Measurements from ENCODE around the gene CHIA.
A peak's percentile ranks its signal among the peaks of the same experiment; 100 is the strongest.
"Not testable (repeated sequence)": the region's sequence is repeated elsewhere in the genome, so short reads cannot be mapped to it uniquely, and the experiment has no call there.

CHIA gene

GRCh38 chr1:111346089-111346885 is 55.6 kb downstream of the CHIA start:
- DNase-seq (ENCODE audit: low read depth): peak; percentile 34
- TF ChIP-seq, protein P1, sequence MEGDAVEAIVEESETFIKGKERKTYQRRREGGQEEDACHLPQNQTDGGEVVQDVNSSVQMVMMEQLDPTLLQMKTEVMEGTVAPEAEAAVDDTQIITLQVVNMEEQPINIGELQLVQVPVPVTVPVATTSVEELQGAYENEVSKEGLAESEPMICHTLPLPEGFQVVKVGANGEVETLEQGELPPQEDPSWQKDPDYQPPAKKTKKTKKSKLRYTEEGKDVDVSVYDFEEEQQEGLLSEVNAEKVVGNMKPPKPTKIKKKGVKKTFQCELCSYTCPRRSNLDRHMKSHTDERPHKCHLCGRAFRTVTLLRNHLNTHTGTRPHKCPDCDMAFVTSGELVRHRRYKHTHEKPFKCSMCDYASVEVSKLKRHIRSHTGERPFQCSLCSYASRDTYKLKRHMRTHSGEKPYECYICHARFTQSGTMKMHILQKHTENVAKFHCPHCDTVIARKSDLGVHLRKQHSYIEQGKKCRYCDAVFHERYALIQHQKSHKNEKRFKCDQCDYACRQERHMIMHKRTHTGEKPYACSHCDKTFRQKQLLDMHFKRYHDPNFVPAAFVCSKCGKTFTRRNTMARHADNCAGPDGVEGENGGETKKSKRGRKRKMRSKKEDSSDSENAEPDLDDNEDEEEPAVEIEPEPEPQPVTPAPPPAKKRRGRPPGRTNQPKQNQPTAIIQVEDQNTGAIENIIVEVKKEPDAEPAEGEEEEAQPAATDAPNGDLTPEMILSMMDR (IDR thresholded peaks at IDR 0.05; ENCODE audit: control insufficient read depth, extremely low read depth, insufficient read depth): peak; percentile 16; the same call in 1 of the 2 replicates
- peak overlapping the region; percentile 52 for H3K4me3 ChIP-seq (ENCODE audit: low read depth, low read length)

GRCh38 chr1:111347026-111347425 is 56.4 kb downstream of the CHIA start:
- TF ChIP-seq, protein P1 (IDR thresholded peaks at IDR 0.05; ENCODE audit: control insufficient read depth, extremely low read depth, insufficient read depth): no peak
- DNase-seq (ENCODE audit: low read depth): no peak
- no peak overlapping the region for H3K4me3 ChIP-seq (ENCODE audit: low read depth, low read length)

DNA sequence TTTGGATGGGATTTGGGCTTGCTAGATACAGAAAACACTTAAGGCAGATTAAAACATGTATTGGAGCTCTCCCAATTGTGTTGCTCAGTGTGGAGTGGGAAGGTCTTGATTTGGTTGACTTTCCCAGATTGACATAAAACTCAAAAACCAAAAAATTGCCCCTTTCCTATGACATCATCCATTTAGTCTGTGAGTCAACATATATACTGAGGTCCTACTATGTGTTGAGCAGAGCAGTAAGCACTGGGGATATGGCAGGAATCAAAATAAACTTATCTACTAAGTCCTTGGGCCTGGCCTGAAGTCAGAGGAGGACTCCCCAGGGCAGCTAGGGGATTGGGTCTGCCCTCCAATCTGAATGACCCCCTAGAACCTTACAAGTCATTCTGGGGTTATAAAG is 61.0 kb downstream of the CHIA start:
- TF ChIP-seq, protein P1 (IDR thresholded peaks at IDR 0.05; ENCODE audit: control insufficient read depth, extremely low read depth, insufficient read depth): no peak
- H3K4me3 ChIP-seq (ENCODE audit: low read depth, low read length): no peak overlapping the region
- DNase-seq (ENCODE audit: low read depth): no peak

DNA sequence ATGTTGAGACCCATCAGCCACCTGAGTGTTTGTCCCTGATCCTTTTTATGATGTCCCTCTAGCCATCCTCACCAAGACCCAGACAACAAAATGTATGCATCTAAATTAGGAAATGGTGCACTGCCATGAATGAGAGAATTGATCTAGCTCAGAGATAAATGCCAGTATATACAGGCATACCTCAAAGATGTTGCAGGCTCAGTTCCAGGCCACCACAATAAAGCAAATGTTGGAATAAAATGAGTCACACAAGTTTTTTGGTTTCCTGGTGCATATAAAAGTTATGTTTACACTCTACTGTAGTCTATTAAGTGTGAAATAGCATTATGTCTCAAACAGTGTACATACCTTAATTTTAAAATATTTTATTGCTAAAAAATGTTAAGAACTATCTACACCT is 63.9 kb downstream of the CHIA start:
- TF ChIP-seq, protein P1 (IDR thresholded peaks at IDR 0.05; ENCODE audit: control insufficient read depth, extremely low read depth, insufficient read depth): no peak
- no peak overlapping the region for H3K4me3 ChIP-seq (ENCODE audit: low read depth, low read length)
- DNase-seq (ENCODE audit: low read depth): peak; percentile 41

DNA sequence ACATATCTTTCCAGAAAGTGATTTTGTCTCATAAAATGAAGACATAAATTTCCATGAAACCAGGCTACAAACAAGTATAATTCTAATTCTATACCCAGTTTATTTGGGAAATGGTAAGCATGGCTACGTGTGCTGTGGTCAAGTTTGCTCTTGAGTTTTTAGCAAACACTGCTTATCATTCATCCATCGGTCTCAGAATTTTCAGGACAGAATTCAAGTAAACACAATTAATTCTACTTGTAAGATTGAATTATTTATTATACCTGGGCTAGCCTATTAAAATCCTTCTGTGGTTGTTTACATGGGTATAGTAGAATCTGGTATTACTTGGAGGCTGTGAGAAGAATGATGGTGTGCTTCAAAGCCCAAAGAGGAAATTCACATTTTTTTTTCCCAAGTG is 68.3 kb downstream of the CHIA start:
- peak; percentile 85 for DNase-seq (ENCODE audit: low read depth)
- TF ChIP-seq, protein P1 (IDR thresholded peaks at IDR 0.05; ENCODE audit: control insufficient read depth, extremely low read depth, insufficient read depth): no peak
- no peak overlapping the region for H3K4me3 ChIP-seq (ENCODE audit: low read depth, low read length)

- no peak overlapping the region for H3K4me3 ChIP-seq (ENCODE audit: low read depth, low read length)
- TF ChIP-seq, protein P1 (IDR thresholded peaks at IDR 0.05; ENCODE audit: control insufficient read depth, extremely low read depth, insufficient read depth): no peak
- no peak for DNase-seq (ENCODE audit: low read depth)
These were observed 68.7 kb downstream of the CHIA start for GRCh38 chr1:111359376-111359775.

DNA sequence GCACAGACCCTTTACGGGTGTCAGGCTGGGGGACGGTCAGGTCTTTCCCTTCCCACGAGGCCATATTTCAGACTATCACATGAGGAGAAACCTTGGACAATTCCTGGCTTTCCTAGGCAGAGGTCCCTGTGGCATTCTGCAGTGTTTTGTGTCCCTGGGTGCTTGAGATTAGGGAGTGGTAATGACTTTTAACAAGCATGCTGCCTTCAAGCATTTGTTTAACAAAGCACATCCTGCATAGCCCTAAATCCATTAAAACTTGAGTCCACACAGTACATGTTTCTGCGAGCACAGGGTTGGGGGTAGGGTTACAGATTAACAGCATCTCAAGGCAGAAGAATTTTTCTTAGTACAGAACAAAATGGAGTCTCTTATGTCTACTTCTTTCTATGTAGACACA is 69.6 kb downstream of the CHIA start:
- DNase-seq (ENCODE audit: low read depth): peak; percentile 11
- not testable (repeated sequence) for H3K4me3 ChIP-seq (ENCODE audit: low read depth, low read length)

Measured in LNCaP clone FGC (cell line).